HL-60 (cell line): Measurements from ENCODE around the gene NFIB.

ENCODE experiments used
- DNase-seq, 2 experiments: peaks; one replicate each; pipeline ENCODE4 v3.0.0-alpha.2; 2010 to 2020; ENCODE audit warnings: low read depth in 1 of 2, low spot score in 1 of 2
- H3K27ac ChIP-seq: fragments of 250-450 bp; sonication (Bioruptor Pico); replicated peaks from 2 replicates; pipeline ENCODE4 v1.5.1; 2020; ENCODE audit warnings: mild to moderate bottlenecking, moderate library complexity
- H3K27me3 ChIP-seq: fragments of 250-450 bp; sonication (Bioruptor Pico); 2 replicates; pipeline ENCODE4 v1.5.1; 2021; ENCODE audit warnings: mild to moderate bottlenecking, moderate library complexity; ENCODE audit not compliant: insufficient read depth, poor library complexity, severe bottlenecking
- H3K4me3 ChIP-seq: replicated peaks from 2 replicates; pipeline ENCODE4 v1.5.1; 2011; ENCODE audit warnings: mild to moderate bottlenecking, control low read depth, low read length; ENCODE audit not compliant: insufficient read depth
- GABPA ChIP-seq: IDR thresholded peaks from 2 replicates; pipeline ENCODE4 v1.6.1; 2012; ENCODE audit warnings: low read depth
- POLR2AphosphoS5 ChIP-seq: IDR thresholded peaks from 2 replicates; pipeline ENCODE4 v1.6.1; 2012; ENCODE audit warnings: low read depth
- SPI1 ChIP-seq: IDR thresholded peaks from 2 replicates; pipeline ENCODE4 v1.6.1; 2012; ENCODE audit warnings: low read depth, mild to moderate bottlenecking, borderline replicate concordance
- TF ChIP-seq, protein P1 (sequence below): IDR thresholded peaks from one replicate; pipeline ENCODE4 v1.5.1; 2011; ENCODE audit warnings: low read length, control low read depth, inconsistent platforms; ENCODE audit not compliant: insufficient read depth
- TF ChIP-seq, protein P2 (sequence below): IDR thresholded peaks from 2 replicates; pipeline ENCODE4 v1.6.1; 2012; ENCODE audit warnings: low read depth; ENCODE audit not compliant: insufficient replicate concordance

The NFIB gene

DNA sequence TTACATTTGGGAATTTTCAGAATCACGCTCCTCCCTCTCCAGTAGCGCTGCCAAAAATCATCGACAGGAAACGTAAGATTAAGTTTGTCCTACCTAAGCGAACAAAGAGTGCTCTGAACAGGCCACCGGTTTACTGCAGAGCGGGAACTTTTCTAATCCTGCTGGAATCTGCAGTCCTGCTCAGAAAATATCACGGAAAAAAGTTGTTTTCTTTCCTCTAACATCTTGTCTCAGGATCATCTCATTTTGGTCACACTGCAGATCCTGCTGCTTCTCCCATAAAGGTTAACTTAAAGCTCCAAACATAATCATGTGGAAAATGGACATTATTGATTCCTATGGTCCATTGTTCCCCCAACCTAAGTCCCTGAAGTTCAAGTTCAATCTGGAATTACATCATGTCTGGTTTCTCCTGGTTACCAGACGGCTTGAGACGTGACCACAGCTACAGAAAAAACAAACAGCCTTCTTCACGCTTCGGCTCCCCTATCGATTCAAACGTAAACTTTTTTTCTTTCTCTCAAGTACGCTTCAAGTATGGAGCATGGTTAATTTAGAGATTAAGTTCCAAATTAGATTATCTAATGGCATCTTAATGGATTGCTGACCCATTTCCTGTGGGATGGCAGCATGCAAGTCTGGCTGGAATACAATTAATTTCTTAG is 217.6 kb downstream of the NFIB start:
- no peak overlapping the region for H3K4me3 ChIP-seq
- H3K27me3 ChIP-seq, result no peaks in the 10 kb centered on the region
- no peak for DNase-seq
- H3K27ac ChIP-seq, result no peak overlapping the region
- no peak for TF ChIP-seq GABPA
- no peak for TF ChIP-seq POLR2AphosphoS5
- TF ChIP-seq, protein P1, sequence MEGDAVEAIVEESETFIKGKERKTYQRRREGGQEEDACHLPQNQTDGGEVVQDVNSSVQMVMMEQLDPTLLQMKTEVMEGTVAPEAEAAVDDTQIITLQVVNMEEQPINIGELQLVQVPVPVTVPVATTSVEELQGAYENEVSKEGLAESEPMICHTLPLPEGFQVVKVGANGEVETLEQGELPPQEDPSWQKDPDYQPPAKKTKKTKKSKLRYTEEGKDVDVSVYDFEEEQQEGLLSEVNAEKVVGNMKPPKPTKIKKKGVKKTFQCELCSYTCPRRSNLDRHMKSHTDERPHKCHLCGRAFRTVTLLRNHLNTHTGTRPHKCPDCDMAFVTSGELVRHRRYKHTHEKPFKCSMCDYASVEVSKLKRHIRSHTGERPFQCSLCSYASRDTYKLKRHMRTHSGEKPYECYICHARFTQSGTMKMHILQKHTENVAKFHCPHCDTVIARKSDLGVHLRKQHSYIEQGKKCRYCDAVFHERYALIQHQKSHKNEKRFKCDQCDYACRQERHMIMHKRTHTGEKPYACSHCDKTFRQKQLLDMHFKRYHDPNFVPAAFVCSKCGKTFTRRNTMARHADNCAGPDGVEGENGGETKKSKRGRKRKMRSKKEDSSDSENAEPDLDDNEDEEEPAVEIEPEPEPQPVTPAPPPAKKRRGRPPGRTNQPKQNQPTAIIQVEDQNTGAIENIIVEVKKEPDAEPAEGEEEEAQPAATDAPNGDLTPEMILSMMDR, result no peak

DNA sequence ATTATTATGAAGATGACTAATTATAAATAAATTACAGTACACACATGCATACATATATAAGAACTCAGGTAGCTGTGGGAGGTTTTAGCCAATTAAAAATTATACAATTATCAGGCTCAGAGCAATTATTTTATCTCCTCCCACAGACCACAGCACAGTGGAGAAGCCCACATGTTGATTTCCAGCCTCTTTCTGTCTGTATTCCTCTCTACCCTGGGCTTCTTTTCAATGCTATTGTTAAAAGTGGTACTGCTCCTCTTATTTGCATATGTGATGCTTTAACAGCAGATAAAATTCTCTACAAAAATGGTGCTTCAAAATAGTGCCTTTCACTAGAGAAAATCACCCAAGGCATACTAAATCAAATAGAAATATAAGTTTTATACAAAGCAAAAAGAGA is 218.7 kb downstream of the NFIB start:
- TF ChIP-seq GABPA, result no peak
- TF ChIP-seq, protein P2, sequence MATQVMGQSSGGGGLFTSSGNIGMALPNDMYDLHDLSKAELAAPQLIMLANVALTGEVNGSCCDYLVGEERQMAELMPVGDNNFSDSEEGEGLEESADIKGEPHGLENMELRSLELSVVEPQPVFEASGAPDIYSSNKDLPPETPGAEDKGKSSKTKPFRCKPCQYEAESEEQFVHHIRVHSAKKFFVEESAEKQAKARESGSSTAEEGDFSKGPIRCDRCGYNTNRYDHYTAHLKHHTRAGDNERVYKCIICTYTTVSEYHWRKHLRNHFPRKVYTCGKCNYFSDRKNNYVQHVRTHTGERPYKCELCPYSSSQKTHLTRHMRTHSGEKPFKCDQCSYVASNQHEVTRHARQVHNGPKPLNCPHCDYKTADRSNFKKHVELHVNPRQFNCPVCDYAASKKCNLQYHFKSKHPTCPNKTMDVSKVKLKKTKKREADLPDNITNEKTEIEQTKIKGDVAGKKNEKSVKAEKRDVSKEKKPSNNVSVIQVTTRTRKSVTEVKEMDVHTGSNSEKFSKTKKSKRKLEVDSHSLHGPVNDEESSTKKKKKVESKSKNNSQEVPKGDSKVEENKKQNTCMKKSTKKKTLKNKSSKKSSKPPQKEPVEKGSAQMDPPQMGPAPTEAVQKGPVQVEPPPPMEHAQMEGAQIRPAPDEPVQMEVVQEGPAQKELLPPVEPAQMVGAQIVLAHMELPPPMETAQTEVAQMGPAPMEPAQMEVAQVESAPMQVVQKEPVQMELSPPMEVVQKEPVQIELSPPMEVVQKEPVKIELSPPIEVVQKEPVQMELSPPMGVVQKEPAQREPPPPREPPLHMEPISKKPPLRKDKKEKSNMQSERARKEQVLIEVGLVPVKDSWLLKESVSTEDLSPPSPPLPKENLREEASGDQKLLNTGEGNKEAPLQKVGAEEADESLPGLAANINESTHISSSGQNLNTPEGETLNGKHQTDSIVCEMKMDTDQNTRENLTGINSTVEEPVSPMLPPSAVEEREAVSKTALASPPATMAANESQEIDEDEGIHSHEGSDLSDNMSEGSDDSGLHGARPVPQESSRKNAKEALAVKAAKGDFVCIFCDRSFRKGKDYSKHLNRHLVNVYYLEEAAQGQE, result no peak
- TF ChIP-seq POLR2AphosphoS5, result no peak
- TF ChIP-seq, protein P1, result no peak
- TF ChIP-seq SPI1, result no peak

DNA sequence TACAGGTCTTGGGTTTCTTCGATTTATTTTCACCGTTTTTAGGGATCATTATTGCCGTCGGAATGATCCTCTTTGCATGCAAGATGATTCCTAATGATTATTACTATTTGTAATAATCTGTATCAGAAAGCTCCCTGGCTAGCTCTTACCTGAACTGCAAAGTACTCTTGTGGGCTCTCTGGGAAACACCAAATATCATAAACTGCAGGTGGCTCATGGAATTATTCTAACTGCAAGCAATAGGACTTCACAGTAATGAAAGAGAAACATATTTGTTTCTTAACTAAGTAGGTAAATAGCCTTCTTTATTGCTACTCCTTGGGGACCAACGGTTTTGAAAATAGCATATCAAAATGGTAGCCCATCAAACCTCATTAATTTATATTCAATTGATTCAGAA is 219.4 kb downstream of the NFIB start:
- no peaks in the 10 kb centered on the region for H3K27me3 ChIP-seq
- no peak overlapping the region for H3K4me3 ChIP-seq
- TF ChIP-seq POLR2AphosphoS5 (no peak), GABPA (no peak)
- TF ChIP-seq, protein P2, result no peak
- TF ChIP-seq, protein P1, result no peak
- H3K27ac ChIP-seq, result no peak overlapping the region
- DNase-seq, result no peak

More for the DNA sequence above, 218.7 kb downstream of the NFIB start:
- no peak overlapping the region for H3K27ac ChIP-seq
- no peak for DNase-seq
- no peaks in the 10 kb centered on the region for H3K27me3 ChIP-seq
- no peak overlapping the region for H3K4me3 ChIP-seq

DNA sequence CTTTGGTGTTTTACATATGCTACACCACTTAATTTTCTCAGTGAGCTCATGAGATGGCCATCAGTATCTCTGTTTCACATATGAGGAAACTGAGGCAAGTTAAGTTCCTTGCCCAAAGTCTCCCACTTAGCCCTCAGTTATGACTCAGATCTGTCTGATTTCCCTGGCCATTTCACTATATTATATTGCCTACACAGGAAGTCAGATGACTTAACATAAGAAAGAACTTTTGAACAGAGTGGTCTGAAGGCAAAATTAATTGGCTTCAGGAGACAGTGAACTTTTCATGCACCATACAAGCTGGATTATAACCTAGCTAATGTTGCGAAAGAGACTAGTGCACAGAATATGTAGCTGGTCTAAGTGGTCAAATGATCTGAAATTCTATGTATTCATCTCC is 221.6 kb downstream of the NFIB start:
- no peak for DNase-seq

More for the DNA sequence above, 221.6 kb downstream of the NFIB start:
- H3K27me3 ChIP-seq, result no peaks in the 10 kb centered on the region
- H3K27ac ChIP-seq, result no peak overlapping the region
- TF ChIP-seq POLR2AphosphoS5, result no peak
- TF ChIP-seq SPI1, result no peak
- TF ChIP-seq, protein P2, result no peak
- TF ChIP-seq GABPA, result no peak
- TF ChIP-seq, protein P1, result no peak
- H3K4me3 ChIP-seq, result no peak overlapping the region
